Vein endothelial cell (primary cell): ENCODE results near the gene FMO1. TPM values are rescaled to one million over a fixed set of nuclear protein-coding genes. Genes with fewer than 3 reads are reported as not detected.

Source experiments
- small RNA-seq: library from RNA; depleted of rRNA; stranded (forward); fragments of <200 nt; gene quantifications from one replicate; pipeline ENCODE3, GENCODE V24; 2012
- total RNA-seq: library from RNA; depleted of rRNA; stranded (reverse); fragments of >200 nt; gene quantifications from 2 replicates; pipeline ENCODE4 v1.2.3, GENCODE V29; 2012

The FMO1 gene
- total RNA-seq, result not detected in 2 replicates

DNA sequence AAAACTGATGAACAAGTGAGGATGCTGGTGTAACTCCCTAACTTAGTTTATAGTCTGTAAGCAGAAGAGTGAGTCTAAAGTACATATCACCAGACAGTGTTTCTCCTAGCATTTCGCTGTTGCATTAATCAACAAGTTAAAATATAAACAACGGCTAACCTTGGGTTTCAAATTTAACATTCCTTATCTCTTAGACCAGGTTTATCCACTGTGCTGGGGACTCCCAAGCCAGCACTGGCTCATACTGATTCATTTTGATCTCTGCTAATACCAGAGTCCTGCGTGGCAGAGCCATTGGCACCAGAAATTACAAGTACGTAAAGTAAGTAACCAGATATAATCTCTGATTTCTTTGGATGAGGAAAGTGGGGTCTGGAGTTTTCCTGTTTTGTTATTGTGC lies at the start of gene FMO1:
Gene FMO1, plus strand, starts transcription at position 193 of the 400 bp plus-strand sequence. CDS start 9,594 bp downstream, outside the sequence.

GRCh38 chr1:171313835-171314320 lies 65.6 kb downstream of the FMO1 start, which contains the start of gene FMO4:
FMO4 (plus strand) TSS chr1:171314183; CDS start chr1:171319826, 5,643 bp downstream.

Small RNAs within 50 kb of the gene (small RNA-seq; reads per million reads assigned to genes)
- not detected for gene RF00019

Other genes with a start within 250 kb of the FMO1 start
- not detected in 2 replicates for gene FMO3, start 157.6 kb upstream of the FMO1 start, total RNA-seq
- gene FMO2, start 63.2 kb upstream of the FMO1 start, total RNA-seq, result under 0.01 TPM in 1 of 2 replicates, not detected in the other
- gene FMO4, start 65.7 kb downstream of the FMO1 start, total RNA-seq, result 0.98 and 1.2 TPM in 2 replicates
- gene PRRC2C, start 237.0 kb downstream of the FMO1 start, total RNA-seq, result 74.5 and 98.7 TPM in 2 replicates